HG02840 (cell line): Measurements from ENCODE around the gene GPLD1.

Experiments
- ATAC-seq: cut with Tn5 transposase; IDR thresholded peaks from one replicate; pipeline ENCODE4 v1.9.1; 2021; ENCODE audit warnings: mild to moderate bottlenecking, moderate library complexity, moderate number of reproducible peaks; ENCODE audit not compliant: unreplicated experiment, low FRiP score

The GPLD1 gene

DNA sequence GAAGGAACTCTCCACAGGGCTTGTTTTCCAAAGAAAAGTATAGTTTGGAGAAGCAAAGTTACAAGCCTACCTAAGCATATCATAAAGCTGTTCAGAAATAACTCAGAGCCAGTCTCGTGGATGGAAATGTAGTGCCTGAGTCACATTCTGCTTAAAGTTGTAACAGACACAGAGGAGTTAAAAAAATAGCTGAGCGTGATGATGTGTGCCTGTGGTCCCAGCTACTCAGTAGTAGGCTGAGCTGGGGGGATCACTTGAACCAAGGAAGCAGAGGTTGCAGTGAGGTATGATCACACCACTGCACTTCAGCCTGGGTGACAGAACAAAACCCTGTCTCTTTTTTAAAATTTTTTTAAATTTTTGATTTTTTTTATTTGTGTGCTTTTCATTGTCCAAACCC lies 12.0 kb upstream of the GPLD1 start:
- ATAC-seq: no peak

- ATAC-seq: no peak
Measured at GRCh38 chr6:24500683-24501082, 11.3 kb upstream of the GPLD1 start.

- no peak for ATAC-seq
Measured at GRCh38 chr6:24497254-24497970, 8.0 kb upstream of the GPLD1 start.

DNA sequence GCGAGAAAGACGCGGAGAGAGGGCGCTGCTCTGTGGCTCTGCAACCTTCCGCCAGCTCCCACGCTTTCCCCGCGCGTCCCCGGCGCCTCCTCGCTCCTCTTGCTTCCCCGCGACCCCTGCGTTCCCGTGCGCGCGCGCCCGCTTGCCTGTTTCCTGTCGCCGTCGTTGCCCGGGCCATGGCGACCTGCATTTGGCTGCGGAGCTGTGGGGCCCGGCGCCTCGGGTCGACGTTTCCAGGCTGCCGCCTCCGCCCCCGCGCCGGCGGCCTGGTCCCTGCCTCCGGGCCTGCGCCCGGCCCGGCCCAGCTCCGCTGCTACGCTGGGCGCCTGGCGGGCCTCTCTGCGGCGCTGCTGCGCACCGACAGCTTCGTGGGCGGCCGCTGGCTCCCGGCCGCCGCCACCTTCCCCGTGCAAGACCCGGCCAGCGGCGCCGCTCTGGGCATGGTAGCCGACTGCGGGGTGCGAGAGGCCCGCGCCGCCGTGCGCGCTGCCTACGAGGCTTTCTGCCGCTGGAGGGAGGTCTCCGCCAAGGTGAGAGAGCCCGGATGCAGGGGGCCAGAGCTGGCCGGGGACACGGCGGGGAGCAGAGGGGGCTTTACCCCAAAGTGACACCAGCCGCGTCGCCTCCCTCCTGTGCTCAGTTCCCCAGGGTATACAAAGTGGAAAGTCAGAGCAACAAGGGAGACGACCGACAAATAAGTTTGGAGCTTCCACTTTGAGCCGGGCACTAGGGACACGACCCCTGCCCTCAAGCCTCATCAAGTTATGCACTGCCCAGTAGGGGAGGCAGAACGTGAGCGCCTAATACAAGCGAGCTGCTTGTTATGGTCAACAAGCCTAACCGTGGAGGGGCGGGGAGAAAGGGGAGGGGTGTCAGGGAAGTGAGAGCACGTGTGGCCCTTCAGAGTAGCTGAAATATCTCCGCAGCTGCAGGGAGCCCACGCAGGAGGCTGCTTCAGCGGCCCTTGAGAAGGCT lies 5.7 kb upstream of the GPLD1 start, which contains the start of gene ALDH5A1:
TSS of gene ALDH5A1 (plus strand) at position 149 of the 975 bp plus-strand sequence. CDS start at position 177, 28 bp downstream.
- ATAC-seq: peak; percentile 69

- ATAC-seq: peak; percentile 12
Measured at GRCh38 chr6:24493945-24494820, 4.8 kb upstream of the GPLD1 start.

DNA sequence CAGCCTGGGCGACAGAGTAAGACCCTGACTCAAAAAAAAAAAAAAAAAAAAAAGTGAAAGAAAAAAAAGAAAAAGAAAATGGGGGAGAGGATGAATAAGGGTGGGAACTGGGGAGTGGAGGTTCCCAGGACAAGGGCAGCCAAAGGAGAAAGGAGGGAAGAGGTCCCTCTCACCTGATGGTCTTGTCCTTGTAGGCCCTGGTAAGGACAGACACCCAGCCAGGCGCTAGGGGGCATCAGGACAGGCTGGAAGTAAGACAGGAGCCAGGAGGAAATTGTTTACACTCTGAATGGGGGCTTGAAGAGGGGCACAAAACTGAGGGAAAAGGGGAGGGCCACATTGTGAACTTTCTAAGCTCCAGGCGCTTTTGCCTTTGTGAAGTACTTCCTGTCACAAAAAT lies 3.1 kb upstream of the GPLD1 start:
- no peak for ATAC-seq

DNA sequence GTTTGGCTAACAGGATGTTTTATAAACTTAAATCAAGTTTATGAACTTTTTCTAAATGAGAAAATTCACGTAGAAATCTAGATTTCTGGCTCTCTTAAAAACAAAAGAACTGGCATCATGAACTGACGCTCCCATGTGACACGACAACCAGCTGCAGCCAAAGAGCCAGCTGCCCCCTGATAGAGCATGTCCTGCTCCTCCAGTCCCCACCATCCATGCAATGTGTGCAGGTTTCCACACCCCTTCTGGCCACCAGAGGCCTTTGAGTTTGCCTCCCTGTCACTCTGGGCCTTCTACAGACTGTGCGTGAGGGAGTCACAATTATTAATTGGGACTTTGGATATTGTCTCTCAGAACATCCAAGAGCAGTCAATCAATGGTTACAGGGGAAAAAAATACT lies 1.6 kb upstream of the GPLD1 start:
- no peak for ATAC-seq

GRCh38 chr6:24489881-24490280 lies 503 bp upstream of the GPLD1 start:
- ATAC-seq: no peak

DNA sequence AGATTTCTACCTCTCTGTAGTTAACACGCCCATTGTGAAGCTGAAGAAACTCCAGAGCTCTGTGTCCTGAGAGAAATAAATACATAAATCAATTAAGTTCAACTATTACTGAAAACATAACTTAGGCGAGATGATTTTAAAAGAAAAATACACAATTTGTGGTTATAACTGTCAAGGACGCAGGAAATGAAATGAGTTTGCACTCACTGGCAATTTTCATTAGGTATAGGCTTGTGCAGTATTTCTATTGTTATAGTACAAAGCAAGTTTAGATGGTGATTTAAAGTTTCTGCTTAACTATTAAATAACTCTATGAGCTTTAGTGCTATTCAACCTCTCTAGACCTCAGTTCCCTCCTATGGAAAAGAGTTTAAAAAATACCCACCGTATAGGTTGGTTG lies 3.3 kb downstream of the GPLD1 start:
- no peak for ATAC-seq

DNA sequence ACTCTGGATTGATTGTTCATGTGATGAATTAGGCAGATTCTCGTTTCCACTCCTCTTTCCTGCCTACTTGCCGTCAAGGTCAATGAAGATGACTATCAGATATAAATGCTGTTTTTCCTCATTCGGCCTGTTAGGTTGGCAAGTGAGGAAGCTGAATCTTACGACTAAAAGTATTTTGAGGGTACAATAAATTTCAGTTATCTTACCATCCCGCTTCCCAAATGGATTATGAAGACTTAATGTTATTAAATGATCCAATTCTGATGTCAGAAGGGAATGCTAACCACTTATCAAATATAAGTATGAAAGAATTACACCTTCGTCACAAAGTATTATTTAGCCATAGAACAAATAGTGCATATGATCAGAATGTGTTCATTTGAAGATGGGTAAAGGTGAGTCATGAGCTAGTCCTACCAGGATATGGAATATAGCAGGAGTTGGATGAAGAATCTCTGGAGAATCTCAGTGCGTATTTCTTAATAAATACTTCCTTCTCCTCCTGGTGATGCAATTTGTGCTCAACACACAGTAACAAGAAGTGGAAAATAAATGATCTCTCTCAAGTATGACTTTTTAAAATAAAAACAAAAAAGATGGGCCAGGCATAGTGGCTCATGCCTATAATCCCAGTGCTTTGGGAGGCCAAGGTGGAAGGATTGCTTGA lies 4.6 kb downstream of the GPLD1 start:
- no peak for ATAC-seq

- ATAC-seq: no peak
Measured at GRCh38 chr6:24481449-24481848, 7.9 kb downstream of the GPLD1 start.

- no peak for ATAC-seq
Measured at GRCh38 chr6:24480705-24481104, 8.7 kb downstream of the GPLD1 start.

GRCh38 chr6:24478903-24479302 lies 10.5 kb downstream of the GPLD1 start:
- no peak for ATAC-seq

GRCh38 chr6:24477070-24477469 lies 12.3 kb downstream of the GPLD1 start:
- no peak for ATAC-seq

DNA sequence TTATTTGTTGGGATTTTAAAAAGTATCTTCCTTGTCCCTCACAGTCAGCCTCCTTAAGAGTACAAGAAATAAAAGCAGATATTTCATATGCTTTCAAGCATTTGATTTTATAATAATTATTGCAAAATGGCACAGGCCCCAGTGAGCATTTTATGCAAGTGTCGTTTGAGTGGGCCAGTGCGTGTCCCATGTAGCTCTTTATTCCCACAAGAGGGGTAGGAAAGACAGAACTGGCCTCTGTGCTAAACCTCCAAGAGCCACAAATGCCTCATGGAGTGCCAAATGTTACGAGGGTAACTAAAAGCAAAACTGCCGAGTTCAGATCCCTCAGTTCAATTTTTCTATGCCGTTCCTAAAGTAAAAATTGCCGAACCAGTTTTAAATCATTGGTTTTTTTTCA lies 12.7 kb downstream of the GPLD1 start:
- ATAC-seq: no peak

DNA sequence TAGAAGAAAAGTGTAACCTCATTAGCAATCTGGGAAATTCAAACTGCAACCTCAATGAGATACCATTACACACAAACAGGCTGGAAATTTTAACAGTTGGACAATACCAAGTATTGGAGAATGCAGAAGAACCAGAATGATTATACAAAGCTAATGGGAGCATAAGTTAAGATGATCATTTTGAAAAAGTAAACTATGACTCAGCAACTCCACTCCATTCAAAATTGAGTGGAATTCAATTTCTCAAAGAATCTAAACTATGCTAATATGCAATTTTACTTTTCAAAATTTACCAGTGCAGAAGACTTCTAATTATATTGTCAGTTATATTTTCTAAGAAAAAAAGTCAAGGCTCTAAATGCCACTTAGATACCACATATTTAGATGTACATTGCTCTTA lies 17.2 kb downstream of the GPLD1 start:
- no peak for ATAC-seq

GRCh38 chr6:24469811-24470210 lies 19.6 kb downstream of the GPLD1 start:
- no peak for ATAC-seq

DNA sequence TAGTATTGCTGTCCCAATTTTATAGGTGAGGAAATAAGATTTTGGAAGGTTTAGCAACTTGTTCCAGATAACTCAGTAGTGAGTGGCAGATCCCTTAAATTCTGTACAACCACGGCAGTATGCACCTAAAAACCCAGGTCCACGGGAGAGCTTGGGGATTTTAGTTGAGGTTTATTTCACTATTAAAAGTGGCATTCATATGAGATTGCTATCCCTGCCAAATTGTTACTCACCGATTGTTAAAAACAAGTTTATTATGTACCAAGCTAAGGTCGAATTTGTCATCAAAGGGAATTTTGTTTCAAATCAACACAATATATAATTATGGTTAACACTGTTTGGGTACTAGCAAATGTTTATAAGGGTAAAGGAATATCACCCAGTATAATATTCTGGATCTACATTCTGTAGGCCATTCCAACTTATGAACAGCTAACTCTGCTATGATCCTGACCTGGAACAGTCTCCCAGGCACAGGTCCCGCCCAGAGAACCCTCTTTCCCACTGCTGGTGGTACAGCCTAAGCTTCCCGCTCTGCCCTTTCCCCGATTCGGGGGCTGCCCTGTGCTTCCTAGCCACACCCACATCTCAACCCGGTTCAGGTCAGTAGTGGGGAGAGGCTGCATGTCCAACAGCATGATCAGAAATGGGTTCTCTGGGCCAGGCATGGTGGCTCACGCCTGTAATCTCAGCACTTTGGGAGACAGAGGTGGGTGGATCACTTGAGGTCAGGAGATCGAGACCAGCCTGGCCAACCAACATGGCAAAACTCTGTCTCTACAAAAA lies 24.9 kb downstream of the GPLD1 start:
- no peak for ATAC-seq

GRCh38 chr6:24460966-24461365 lies 28.4 kb downstream of the GPLD1 start:
- ATAC-seq: no peak
